ENCODE measurements around the gene SPEF2. TPM values are rescaled to one million over a fixed set of nuclear protein-coding genes. Genes with fewer than 3 reads are reported as not detected.

Gene SPEF2
- total RNA-seq: 1 to 10 TPM; 1.7 to 10.0 (median 2.2) TPM

GRCh38 chr5:35617435-35618303 is at the start of gene SPEF2:
TSS of gene SPEF2 (plus strand) at chr5:35617863. CDS start at chr5:35617998, 135 bp downstream.
- Histone ChIP-seq H3K4me1 (peaks cover 16% of the 10 kb centered on the region), H3K36me3 (no peaks in the 10 kb centered on the region), H3K9me3 (no peaks in the 10 kb centered on the region), H3K4me3 (peak within 1 kb of the TSS; percentile 75), H3K27ac (peak within 1 kb of the TSS; percentile 31), H3K27me3 (no peaks in the 10 kb centered on the region)
- TF ChIP-seq POLR2AphosphoS5 (IDR thresholded peaks at IDR 0.05): no peak
- TF ChIP-seq, protein P1, sequence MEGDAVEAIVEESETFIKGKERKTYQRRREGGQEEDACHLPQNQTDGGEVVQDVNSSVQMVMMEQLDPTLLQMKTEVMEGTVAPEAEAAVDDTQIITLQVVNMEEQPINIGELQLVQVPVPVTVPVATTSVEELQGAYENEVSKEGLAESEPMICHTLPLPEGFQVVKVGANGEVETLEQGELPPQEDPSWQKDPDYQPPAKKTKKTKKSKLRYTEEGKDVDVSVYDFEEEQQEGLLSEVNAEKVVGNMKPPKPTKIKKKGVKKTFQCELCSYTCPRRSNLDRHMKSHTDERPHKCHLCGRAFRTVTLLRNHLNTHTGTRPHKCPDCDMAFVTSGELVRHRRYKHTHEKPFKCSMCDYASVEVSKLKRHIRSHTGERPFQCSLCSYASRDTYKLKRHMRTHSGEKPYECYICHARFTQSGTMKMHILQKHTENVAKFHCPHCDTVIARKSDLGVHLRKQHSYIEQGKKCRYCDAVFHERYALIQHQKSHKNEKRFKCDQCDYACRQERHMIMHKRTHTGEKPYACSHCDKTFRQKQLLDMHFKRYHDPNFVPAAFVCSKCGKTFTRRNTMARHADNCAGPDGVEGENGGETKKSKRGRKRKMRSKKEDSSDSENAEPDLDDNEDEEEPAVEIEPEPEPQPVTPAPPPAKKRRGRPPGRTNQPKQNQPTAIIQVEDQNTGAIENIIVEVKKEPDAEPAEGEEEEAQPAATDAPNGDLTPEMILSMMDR (IDR thresholded peaks at IDR 0.05): peak; percentile 25 to 67
- DNase-seq (ENCODE audit: low spot score in 2 of 2): peak; percentile 83 to 88
- 5% methylated on average over 33 of the region's 55 CpGs for WGBS

DNA sequence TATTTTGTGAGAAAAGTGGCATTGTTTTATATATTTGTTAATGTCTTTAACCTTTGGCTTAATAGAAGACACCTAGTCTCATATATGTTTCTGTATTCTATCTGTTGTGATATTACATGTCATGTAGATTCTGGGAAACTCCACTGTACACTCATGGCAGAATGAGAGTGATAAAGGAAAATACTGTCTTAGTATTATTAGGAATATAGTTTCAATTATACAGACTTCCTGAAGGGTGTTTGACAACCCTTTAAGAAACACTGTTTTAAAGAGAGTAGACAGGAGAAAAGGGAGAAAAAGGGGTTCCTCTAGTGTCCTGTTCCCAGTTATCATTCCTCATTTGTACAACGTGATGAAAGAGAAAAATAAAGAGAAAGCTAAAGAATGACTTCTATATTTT is 42.1 kb upstream of the SPEF2 start:
- H3K27ac ChIP-seq: no peak overlapping the region
- no peaks in the 10 kb centered on the region for H3K27me3 ChIP-seq
- H3K4me1 ChIP-seq: no peaks in the 10 kb centered on the region
- no peak for DNase-seq (ENCODE audit: low spot score in 2 of 2)
- TF ChIP-seq POLR2A (IDR thresholded peaks at IDR 0.05) (no peak), EP300 (IDR thresholded peaks at IDR 0.05) (no peak), POLR2AphosphoS5 (IDR thresholded peaks at IDR 0.05) (no peak)
- TF ChIP-seq, protein P1 (IDR thresholded peaks at IDR 0.05): no peak
- H3K36me3 ChIP-seq: no peaks in the 10 kb centered on the region
- no peak overlapping the region for H3K4me3 ChIP-seq
- 66% methylated on average over 1 of the region's 1 CpG for WGBS
- no peaks in the 10 kb centered on the region for H3K9me3 ChIP-seq

DNA sequence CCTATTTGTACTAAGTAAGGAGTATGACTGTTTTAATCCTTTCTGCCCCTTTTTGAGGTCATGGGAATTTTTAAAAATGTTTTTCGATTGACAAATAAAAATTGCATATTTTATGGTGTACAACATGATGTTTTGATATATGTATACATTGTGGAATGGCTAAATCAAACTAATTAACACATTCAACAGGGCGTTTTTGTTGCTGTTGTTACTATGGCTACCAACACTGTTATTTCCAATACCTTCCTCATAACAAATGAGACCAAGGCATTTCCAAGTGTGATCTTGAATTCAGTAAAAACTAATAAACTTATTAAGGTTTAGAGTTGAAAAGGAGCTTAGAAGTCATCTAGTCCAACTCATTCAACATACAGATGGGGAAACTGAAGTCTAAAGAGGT is 30.2 kb upstream of the SPEF2 start:
- Histone ChIP-seq H3K36me3 (no peaks in the 10 kb centered on the region), H3K9me3 (no peaks in the 10 kb centered on the region), H3K4me1 (no peaks in the 10 kb centered on the region), H3K27ac (no peak overlapping the region), H3K4me3 (no peak overlapping the region), H3K27me3 (no peaks in the 10 kb centered on the region)
- 40% methylated on average over 2 of the region's 2 CpGs for WGBS
- TF ChIP-seq POLR2AphosphoS5 (IDR thresholded peaks at IDR 0.05) (no peak), POLR2A (IDR thresholded peaks at IDR 0.05) (no peak), EP300 (IDR thresholded peaks at IDR 0.05) (no peak)
- TF ChIP-seq, protein P1 (IDR thresholded peaks at IDR 0.05): no peak
- no peak for DNase-seq (ENCODE audit: low spot score in 2 of 2)

- no peaks in the 10 kb centered on the region for H3K4me1 ChIP-seq
- no peaks in the 10 kb centered on the region for H3K27me3 ChIP-seq
- no peak for DNase-seq (ENCODE audit: low spot score in 2 of 2)
- WGBS: 50% methylated on average over 1 of the region's 1 CpG
- no peak overlapping the region for H3K4me3 ChIP-seq
- TF ChIP-seq EP300 (IDR thresholded peaks at IDR 0.05) (no peak), POLR2AphosphoS5 (IDR thresholded peaks at IDR 0.05) (no peak), POLR2A (IDR thresholded peaks at IDR 0.05) (no peak)
- TF ChIP-seq, protein P1 (IDR thresholded peaks at IDR 0.05): no peak
- no peaks in the 10 kb centered on the region for H3K9me3 ChIP-seq
- H3K27ac ChIP-seq: no peak overlapping the region
- no peaks in the 10 kb centered on the region for H3K36me3 ChIP-seq
Measured at GRCh38 chr5:35593338-35593737, 24.3 kb upstream of the SPEF2 start.

DNA sequence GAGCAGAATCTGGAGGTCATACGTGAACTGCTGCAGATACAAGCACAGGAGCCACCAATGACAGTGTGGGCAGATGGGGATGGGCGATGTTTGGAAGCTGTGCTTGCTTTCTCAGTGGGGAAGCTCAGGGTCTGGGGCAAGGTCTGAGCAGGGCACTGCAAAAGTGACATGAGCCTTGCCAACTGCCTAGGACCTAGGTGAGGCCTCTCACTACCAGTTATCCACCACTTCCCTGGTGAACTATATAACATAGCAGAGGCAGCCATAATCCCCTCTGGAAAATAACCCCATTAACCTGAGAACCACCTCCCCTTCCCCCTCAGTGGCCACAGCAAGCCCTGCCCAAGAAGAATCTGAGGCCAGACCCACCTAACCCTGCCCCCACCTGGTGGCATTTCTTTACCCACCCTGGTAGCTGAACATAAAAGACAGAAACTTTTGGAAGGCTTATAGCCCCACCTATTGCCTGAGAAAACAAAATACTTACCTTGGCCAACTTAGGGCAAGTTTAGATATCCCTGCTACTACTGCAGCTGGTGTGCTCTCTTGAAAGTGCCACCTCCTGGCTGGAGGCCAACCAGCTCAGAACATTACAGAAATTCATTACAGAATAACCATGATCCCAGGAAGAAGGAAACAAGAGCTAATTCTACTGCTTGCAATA is 18.8 kb upstream of the SPEF2 start:
- Histone ChIP-seq H3K4me1 (no peaks in the 10 kb centered on the region), H3K27me3 (no peaks in the 10 kb centered on the region), H3K27ac (no peak overlapping the region), H3K9me3 (no peaks in the 10 kb centered on the region), H3K4me3 (no peak overlapping the region), H3K36me3 (no peaks in the 10 kb centered on the region)
- TF ChIP-seq POLR2A (IDR thresholded peaks at IDR 0.05) (no peak), EP300 (IDR thresholded peaks at IDR 0.05) (no peak)
- TF ChIP-seq, protein P1 (IDR thresholded peaks at IDR 0.05): no peak
- WGBS: 87% methylated on average over 2 of the region's 2 CpGs
- no peak for DNase-seq (ENCODE audit: low spot score in 2 of 2)

All from suprapubic skin (tissue), 4 donors.